Measurements from ENCODE around the gene THSD4.

- TF ChIP-seq CTCF (IDR thresholded peaks at IDR 0.05; ENCODE audit: low read length) (no peak), EZH2 (IDR thresholded peaks at IDR 0.05; ENCODE audit: borderline replicate concordance, low read length) (no peak)
These were observed 704.9 kb downstream of the THSD4 start for GRCh38 chr15:71820127-71820526.
